WTC11 (cell line): ENCODE data around the gene IL17RC. TPM values are rescaled to one million over a fixed set of nuclear protein-coding genes. Genes with fewer than 3 reads are reported as not detected.

ENCODE experiments used
- AFF4 ChIP-seq: sonication (generic); formaldehyde crosslinking; IDR thresholded peaks from 2 replicates; pipeline ENCODE4 v1.8.1; 2023; ENCODE audit warnings: mild to moderate bottlenecking, missing genetic modification reagents, borderline replicate concordance
- AR ChIP-seq: fragments of 250-450 bp; sonication (Bioruptor Pico); IDR thresholded peaks from 2 replicates; pipeline ENCODE4 v1.9.0; 2021; ENCODE audit warnings: mild to moderate bottlenecking
- ATF1 ChIP-seq: sonication (generic); formaldehyde crosslinking; IDR thresholded peaks from 2 replicates; pipeline ENCODE4 v1.8.1; 2023; ENCODE audit warnings: mild to moderate bottlenecking, moderate library complexity, missing genetic modification reagents
- ATF3 ChIP-seq: sonication (generic); formaldehyde crosslinking; conservative IDR thresholded peaks from 2 replicates; pipeline ENCODE4 v1.8.1; 2022; ENCODE audit warnings: mild to moderate bottlenecking, missing genetic modification reagents
- CREB1 ChIP-seq: sonication (generic); formaldehyde crosslinking; IDR thresholded peaks from 2 replicates; pipeline ENCODE4 v1.8.0; 2023; ENCODE audit warnings: mild to moderate bottlenecking, missing genetic modification reagents
- EMX1 ChIP-seq: fragments of 250-450 bp; sonication (Bioruptor Pico); IDR thresholded peaks from 2 replicates; pipeline ENCODE4 v1.8.0; 2021; ENCODE audit warnings: mild to moderate bottlenecking
- FOXK1 ChIP-seq: sonication (generic); formaldehyde crosslinking; IDR thresholded peaks from 2 replicates; pipeline ENCODE4 v1.8.0; 2022; ENCODE audit warnings: mild to moderate bottlenecking, moderate library complexity, missing genetic modification reagents
- FOXP4 ChIP-seq: sonication (generic); formaldehyde crosslinking; IDR thresholded peaks from 2 replicates; pipeline ENCODE4 v1.8.0; 2022; ENCODE audit warnings: mild to moderate bottlenecking, missing genetic modification reagents
- GRHL2 ChIP-seq: fragments of 250-450 bp; sonication (Bioruptor Pico); IDR thresholded peaks from 2 replicates; pipeline ENCODE4 v1.8.0; 2022; ENCODE audit warnings: mild to moderate bottlenecking, moderate library complexity; ENCODE audit not compliant: insufficient replicate concordance, severe bottlenecking
- GTF2I ChIP-seq: fragments of 250-450 bp; sonication (Bioruptor Pico); conservative IDR thresholded peaks from 2 replicates; pipeline ENCODE4 v1.4.0; 2021; ENCODE audit warnings: mild to moderate bottlenecking
- MLX ChIP-seq: sonication (generic); formaldehyde crosslinking; IDR thresholded peaks from 2 replicates; pipeline ENCODE4 v1.8.1; 2023; ENCODE audit warnings: mild to moderate bottlenecking, missing genetic modification reagents, moderate library complexity
- NFATC4 ChIP-seq: fragments of 250-450 bp; sonication (Bioruptor Pico); IDR thresholded peaks from 2 replicates; pipeline ENCODE4 v1.9.0; 2021; ENCODE audit warnings: mild to moderate bottlenecking
- OVOL2 ChIP-seq: fragments of 250-450 bp; sonication (Bioruptor Pico); IDR thresholded peaks from 2 replicates; pipeline ENCODE4 v1.9.0; 2021; ENCODE audit warnings: mild to moderate bottlenecking, borderline replicate concordance
- PRDM15 ChIP-seq: sonication (generic); formaldehyde crosslinking; IDR thresholded peaks from 2 replicates; pipeline ENCODE4 v1.8.0; 2022; ENCODE audit warnings: missing genetic modification reagents
- STAT6 ChIP-seq: sonication (generic); formaldehyde crosslinking; conservative IDR thresholded peaks from 2 replicates; pipeline ENCODE4 v1.8.1; 2023; ENCODE audit warnings: mild to moderate bottlenecking, low read depth, missing genetic modification reagents, moderate library complexity
- TEAD1 ChIP-seq: sonication (generic); formaldehyde crosslinking; IDR thresholded peaks from 2 replicates; pipeline ENCODE4 v1.8.0; 2022; ENCODE audit warnings: mild to moderate bottlenecking, missing genetic modification reagents
- USF1 ChIP-seq: sonication (generic); formaldehyde crosslinking; IDR thresholded peaks from 2 replicates; pipeline ENCODE4 v1.8.0; 2022; ENCODE audit warnings: mild to moderate bottlenecking, missing genetic modification reagents
- ZNF121 ChIP-seq: sonication (generic); formaldehyde crosslinking; IDR thresholded peaks from 2 replicates; pipeline ENCODE4 v1.8.0; 2023; ENCODE audit warnings: missing genetic modification reagents
- ZNF232 ChIP-seq: sonication (generic); formaldehyde crosslinking; IDR thresholded peaks from 2 replicates; pipeline ENCODE4 v1.8.0; 2022; ENCODE audit warnings: mild to moderate bottlenecking, missing genetic modification reagents
- ZNF396 ChIP-seq: fragments of 250-450 bp; sonication (Bioruptor Pico); IDR thresholded peaks from 2 replicates; pipeline ENCODE4 v1.8.0; 2021; ENCODE audit warnings: mild to moderate bottlenecking, moderate library complexity, borderline replicate concordance
- total RNA-seq: library from RNA; stranded (reverse); gene quantifications from 3 replicates; pipeline ENCODE4 v1.2.3, GENCODE V29; 2021

IL17RC gene
- total RNA-seq, 1 experiment from 2014 or later: 10.1 TPM

GRCh38 chr3:9932843-9933560 lies 16.1 kb downstream of the IL17RC start (continued):
- TF ChIP-seq STAT6 (CRISPR knock-in tag): no peak
- TF ChIP-seq GRHL2: no peak
- TF ChIP-seq EMX1 (CRISPR knock-in tag): no peak
- no peak for TF ChIP-seq MLX (CRISPR knock-in tag)
- TF ChIP-seq ATF1 (CRISPR knock-in tag): no peak
- TF ChIP-seq ATF3 (CRISPR knock-in tag): no peak
- no peak for TF ChIP-seq OVOL2
- no peak; the same call in 1 of the 2 replicates for TF ChIP-seq USF1 (CRISPR knock-in tag)
- no peak for TF ChIP-seq CREB1 (CRISPR knock-in tag)
- peak; percentile 83 for TF ChIP-seq FOXP4 (CRISPR knock-in tag)
- no peak for TF ChIP-seq GTF2I (CRISPR knock-in tag)
- peak; percentile 40; the same call in 1 of the 2 replicates for TF ChIP-seq AFF4
- peak; percentile 48; the same call in 1 of the 2 replicates for TF ChIP-seq TEAD1 (CRISPR knock-in tag)
- TF ChIP-seq PRDM15: peak; percentile 8; the same call in 1 of the 2 replicates
- no peak for TF ChIP-seq AR (CRISPR knock-in tag)
- 0 out of 2 replicates have a peak, but pooled peaks have one; percentile 43 for TF ChIP-seq ZNF121 (CRISPR knock-in tag)
- no peak for TF ChIP-seq FOXK1 (CRISPR knock-in tag)
- 0 out of 2 replicates have a peak, but pooled peaks have one; percentile 44 for TF ChIP-seq ZNF232 (CRISPR knock-in tag)
- TF ChIP-seq NFATC4: no peak
- TF ChIP-seq ZNF396 (CRISPR knock-in tag): no peak
